Lower leg skin (tissue), 3 donors: ENCODE measurements around the gene LMBR1.

ENCODE experiments used
- CTCF ChIP-seq, 3 donors: fragments of 450-650 bp; IDR thresholded peaks; one replicate each; pipeline ENCODE4 v1.5.1; 2016; ENCODE audit warnings: antibody characterized with exemption in 3 of 3, mild to moderate bottlenecking in 3 of 3, moderate library complexity in 2 of 3
- POLR2A ChIP-seq, 2 donors: fragments of 450-650 bp; IDR thresholded peaks; one replicate each; pipeline ENCODE4 v1.6.1; 2016 to 2017; ENCODE audit warnings: antibody characterized with exemption in 2 of 2, mild to moderate bottlenecking in 1 of 2, moderate library complexity in 1 of 2

DNA sequence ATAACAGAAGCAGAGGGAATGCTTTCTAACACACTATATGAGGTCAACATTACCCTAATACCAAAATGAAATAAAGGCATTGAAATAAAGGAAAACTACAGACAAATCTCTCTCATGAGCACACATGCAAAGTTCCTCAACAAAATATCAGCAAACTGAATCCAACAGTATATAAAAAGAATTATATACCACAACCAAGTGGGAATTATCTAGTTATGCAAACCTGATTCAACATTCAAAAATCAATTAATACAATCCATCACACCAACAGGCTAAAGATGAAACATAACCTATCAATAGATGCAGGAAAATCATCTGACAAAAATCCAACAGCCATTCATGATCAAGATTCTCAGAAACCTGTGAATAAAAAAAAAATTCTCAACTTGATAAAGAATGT lies 34.5 kb downstream of the LMBR1 start:
- TF ChIP-seq POLR2A (IDR thresholded peaks at IDR 0.05): no peak
- no peak for TF ChIP-seq CTCF (IDR thresholded peaks at IDR 0.05)
